Nephron progenitor cell (in vitro differentiated cells): Measurements from ENCODE around the gene FAM98B.
"Not testable (repeated sequence)": the region's sequence is repeated elsewhere in the genome, so short reads cannot be mapped to it uniquely, and the experiment has no call there.

Experiments used
- DNase-seq: peaks from one replicate; pipeline ENCODE4 v3.0.0; 2021
- H3K27ac Mint-ChIP-seq: 2 replicates; pipeline ENCODE4 v1.8.0; 2021; ENCODE audit warnings: mild to moderate bottlenecking, moderate library complexity, mixed read lengths
- H3K27me3 Mint-ChIP-seq: 2 replicates; pipeline ENCODE4 v1.8.0; 2021; ENCODE audit warnings: mild to moderate bottlenecking, low read depth, mixed read lengths; ENCODE audit not compliant: poor library complexity
- H3K36me3 Mint-ChIP-seq: 2 replicates; pipeline ENCODE4 v1.8.0; 2021; ENCODE audit warnings: low read depth, mixed read lengths
- H3K4me1 Mint-ChIP-seq: 2 replicates; pipeline ENCODE4 v1.8.0; 2021; ENCODE audit warnings: mixed read lengths
- H3K4me3 Mint-ChIP-seq: 2 replicates; pipeline ENCODE4 v1.8.0; 2021; ENCODE audit warnings: mild to moderate bottlenecking, moderate library complexity, mixed read lengths
- H3K9me3 Mint-ChIP-seq: 2 replicates; pipeline ENCODE4 v1.8.0; 2021; ENCODE audit warnings: mild to moderate bottlenecking, moderate library complexity, mixed read lengths
- CTCF ChIP-seq: fragments of 200-600 bp; sonication (generic); IDR thresholded peaks from 2 replicates; pipeline ENCODE4 v1.5.0; 2021; ENCODE audit warnings: antibody characterized with exemption

The FAM98B gene

DNA sequence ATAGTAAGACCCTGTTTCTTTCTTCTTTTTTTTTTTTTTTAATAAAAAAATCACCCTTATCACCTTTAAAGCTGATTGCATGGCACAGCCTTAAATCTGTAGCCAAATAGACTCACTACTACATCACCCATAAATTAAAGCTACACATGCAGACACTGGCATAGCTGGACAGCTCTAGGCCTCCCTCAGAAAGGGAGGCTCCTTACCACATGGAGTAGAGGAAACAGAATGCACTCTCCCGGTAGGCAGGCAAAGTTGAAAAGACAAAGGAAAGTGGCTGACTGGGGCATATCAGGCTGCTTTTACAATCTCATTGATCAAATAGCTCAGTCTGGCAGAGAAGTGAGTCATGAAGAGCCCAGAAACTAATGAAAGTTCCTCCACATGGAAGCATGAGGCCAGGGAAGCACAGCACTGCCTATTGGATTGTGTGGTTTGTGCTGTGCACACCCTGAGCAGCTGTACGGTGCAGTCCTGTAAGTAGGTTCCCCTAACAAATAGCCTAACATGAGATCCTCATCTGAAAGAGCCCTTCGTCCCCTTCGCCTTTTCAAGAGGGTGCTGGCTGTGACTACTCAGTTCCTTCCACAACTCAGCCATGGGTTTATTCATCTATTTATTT is 32.7 kb upstream of the FAM98B start:
- Mint-ChIP-seq H3K27ac (no peak overlapping the region), H3K27me3 (peaks cover 19% of the 10 kb centered on the region), H3K9me3 (peaks cover 3% of the 10 kb centered on the region), H3K4me3 (no peak overlapping the region), H3K36me3 (no peaks in the 10 kb centered on the region), H3K4me1 (no peaks in the 10 kb centered on the region)
- TF ChIP-seq CTCF, result no peak
- no peak for DNase-seq

- DNase-seq, result no peak
- Mint-ChIP-seq H3K9me3 (peaks cover 3% of the 10 kb centered on the region), H3K36me3 (no peaks in the 10 kb centered on the region), H3K4me3 (no peak overlapping the region), H3K27me3 (peaks cover 12% of the 10 kb centered on the region), H3K27ac (no peak overlapping the region), H3K4me1 (no peaks in the 10 kb centered on the region)
- no peak for TF ChIP-seq CTCF
Measured at GRCh38 chr15:38424101-38424552, 29.8 kb upstream of the FAM98B start.

DNA sequence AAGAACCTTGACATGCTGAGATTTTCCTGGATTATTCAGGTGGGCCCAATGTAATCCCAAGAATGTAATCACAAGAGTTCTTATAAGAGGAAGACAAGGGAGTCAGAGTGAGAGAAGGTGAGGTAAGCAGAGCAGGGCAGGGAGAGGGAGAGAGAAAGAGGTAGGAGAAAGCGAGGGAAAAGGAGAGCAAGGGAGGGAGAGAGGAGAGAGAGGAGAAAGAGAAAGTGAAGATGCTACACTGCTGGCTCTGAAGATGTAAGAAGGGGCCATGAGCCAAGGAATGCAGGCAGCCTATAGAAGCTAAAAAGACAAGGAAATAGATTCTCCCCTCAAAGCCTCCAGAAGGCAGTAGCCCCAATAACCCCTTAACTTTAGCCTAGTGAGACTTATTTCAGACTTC is 28.7 kb upstream of the FAM98B start:
- no peak for TF ChIP-seq CTCF
- Mint-ChIP-seq H3K27me3 (peaks cover 3% of the 10 kb centered on the region), H3K9me3 (peaks cover 3% of the 10 kb centered on the region), H3K27ac (no peak overlapping the region), H3K4me3 (no peak overlapping the region), H3K36me3 (no peaks in the 10 kb centered on the region), H3K4me1 (no peaks in the 10 kb centered on the region)
- no peak for DNase-seq

DNA sequence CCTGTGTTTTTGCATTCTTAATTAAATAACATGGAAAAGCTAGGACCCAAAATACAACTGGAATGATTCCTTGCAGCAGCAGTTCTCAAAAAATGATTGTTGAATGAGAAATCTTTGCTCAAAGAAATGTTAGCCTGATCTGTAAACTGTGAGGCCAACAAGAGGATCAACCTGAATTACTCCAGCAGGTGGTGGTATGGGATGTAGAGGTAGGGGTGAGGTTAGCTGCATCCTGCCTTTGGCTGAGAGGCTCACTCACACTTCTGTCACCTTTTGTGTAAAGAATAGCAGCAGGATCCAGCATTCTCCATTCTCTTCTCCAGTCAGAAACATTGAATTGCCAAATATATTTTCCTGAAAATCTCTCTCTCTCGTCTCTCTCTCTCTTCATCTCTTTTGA is 26.5 kb upstream of the FAM98B start:
- H3K4me3 Mint-ChIP-seq, result no peak overlapping the region
- H3K9me3 Mint-ChIP-seq, result peaks cover 3% of the 10 kb centered on the region
- no peaks in the 10 kb centered on the region for H3K4me1 Mint-ChIP-seq
- H3K27ac Mint-ChIP-seq, result no peak overlapping the region
- peaks cover 8% of the 10 kb centered on the region for H3K27me3 Mint-ChIP-seq
- H3K36me3 Mint-ChIP-seq, result no peaks in the 10 kb centered on the region
- no peak for DNase-seq
- no peak for TF ChIP-seq CTCF

DNA sequence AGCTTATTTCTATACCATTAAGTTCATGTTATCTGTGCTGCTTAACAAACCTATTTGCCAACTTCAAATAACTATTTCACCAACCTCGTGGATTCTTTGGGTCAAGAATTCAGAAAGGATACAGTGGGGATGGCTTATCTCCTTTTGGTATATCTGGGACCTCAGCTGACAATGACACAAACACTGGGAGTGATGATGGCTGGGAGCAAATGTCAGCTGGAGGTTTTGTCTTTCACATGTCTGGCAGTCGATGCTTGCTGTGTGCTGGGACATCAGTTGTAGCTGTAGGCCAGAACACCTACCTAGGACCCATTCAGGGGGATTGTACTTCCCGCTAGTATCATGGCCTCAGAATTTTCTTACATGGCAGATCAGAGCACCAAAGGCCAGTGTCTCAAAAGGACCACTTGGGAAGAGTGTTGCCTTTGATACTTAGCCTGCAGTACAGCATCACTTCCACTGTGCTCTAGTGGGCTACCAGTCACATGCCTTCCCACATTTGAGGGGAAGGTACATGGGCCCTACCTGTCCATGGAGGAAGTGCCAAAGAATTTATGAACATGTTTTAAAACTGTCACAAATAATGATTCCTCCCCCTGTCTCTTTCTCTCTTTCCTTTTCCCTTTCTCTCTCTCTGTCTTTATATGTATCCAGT is 23.7 kb upstream of the FAM98B start:
- Mint-ChIP-seq H3K27ac (no peak overlapping the region), H3K27me3 (peaks cover 29% of the 10 kb centered on the region), H3K36me3 (no peaks in the 10 kb centered on the region), H3K9me3 (peaks cover under 1% of the 10 kb centered on the region), H3K4me3 (no peak overlapping the region), H3K4me1 (no peaks in the 10 kb centered on the region)
- no peak for TF ChIP-seq CTCF
- no peak for DNase-seq

DNA sequence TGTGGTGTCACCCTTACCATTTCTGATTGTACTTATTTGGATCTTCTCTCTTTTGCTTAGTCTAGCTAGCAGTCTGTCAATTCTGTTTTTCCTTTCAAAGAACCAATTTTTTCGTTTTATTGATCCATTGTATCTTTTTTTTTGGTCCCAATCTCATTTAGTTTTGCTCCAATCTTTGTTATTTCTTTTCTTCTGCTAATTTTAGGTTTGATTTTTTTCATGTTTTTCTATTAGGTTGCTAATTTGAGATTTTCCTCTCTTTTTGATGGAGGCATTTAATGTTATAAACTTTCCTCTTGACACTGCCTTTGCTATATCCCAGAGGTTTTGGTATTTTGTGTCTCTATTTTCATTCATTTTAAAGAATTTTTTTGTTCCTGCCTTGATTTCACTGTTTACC is 16.9 kb upstream of the FAM98B start:
- peaks cover 62% of the 10 kb centered on the region for H3K27me3 Mint-ChIP-seq
- no peak for TF ChIP-seq CTCF

DNA sequence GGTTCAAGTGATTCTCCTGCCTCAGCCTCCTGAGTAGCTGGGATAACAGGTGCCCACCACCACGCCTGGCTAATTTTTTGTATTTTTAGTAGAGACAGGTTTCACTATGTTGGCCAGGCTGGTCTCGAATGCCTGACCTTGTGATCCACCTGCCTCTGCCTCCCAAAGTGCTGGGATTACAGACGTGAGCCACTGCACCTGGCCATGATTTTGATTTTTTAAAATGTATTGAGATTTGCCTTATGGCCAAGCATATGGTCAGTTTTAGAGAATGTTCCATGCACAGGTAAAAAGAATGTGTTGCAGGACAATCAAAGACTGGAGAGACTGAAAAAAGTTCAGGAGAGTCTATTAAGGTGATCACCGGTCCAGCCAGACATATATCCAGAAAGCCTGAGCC is 16.3 kb upstream of the FAM98B start:
- H3K4me1 Mint-ChIP-seq, DNase-seq, H3K36me3 Mint-ChIP-seq, H3K4me3 Mint-ChIP-seq, H3K27ac Mint-ChIP-seq: not testable (repeated sequence)
- Mint-ChIP-seq H3K9me3 (peaks cover 29% of the 10 kb centered on the region), H3K27me3 (peaks cover 59% of the 10 kb centered on the region)

More for the DNA sequence above, 16.9 kb upstream of the FAM98B start:
- peaks cover 29% of the 10 kb centered on the region for H3K9me3 Mint-ChIP-seq
- H3K4me1 Mint-ChIP-seq, result peaks cover 7% of the 10 kb centered on the region
- no peak overlapping the region for H3K4me3 Mint-ChIP-seq
- DNase-seq, result no peak
- peaks cover 5% of the 10 kb centered on the region for H3K36me3 Mint-ChIP-seq
- no peak overlapping the region for H3K27ac Mint-ChIP-seq
